ENCODE measurements around the gene ANKMY1. TPM values are rescaled to one million over a fixed set of nuclear protein-coding genes. Genes with fewer than 3 reads are reported as not detected.

The ANKMY1 gene
- total RNA-seq, 1 experiment from 2014 or later: 85.7 TPM

GRCh38 chr2:240467149-240467642, 90.6 kb downstream of the ANKMY1 start:
- POLR2A ChIA-PET (ENCODE audit: unreplicated experiment): no interaction called here
- no peak for TF ChIP-seq CTCF (conservative IDR thresholded peaks at IDR 0.05)
- no peak for TF ChIP-seq EZH2 (IDR thresholded peaks at IDR 0.05; ENCODE audit: low read depth)
- DNase-seq: no peak
- Histone ChIP-seq H2AFZ (no peak overlapping the region), H3K27ac (no peak overlapping the region), H3K79me2 (ENCODE audit: low read depth) (no peaks in the 10 kb centered on the region), H3K36me3 (ENCODE audit: low read depth) (peaks cover 10% of the 10 kb centered on the region; the same call in 1 of the 2 replicates), H3K9me3 (ENCODE audit: insufficient read depth, low read depth) (no peaks in the 10 kb centered on the region), H3K9me2 (ENCODE audit: insufficient read depth) (no peaks in the 10 kb centered on the region), H3F3A (ENCODE audit: insufficient read depth, low read depth) (peaks cover 47% of the 10 kb centered on the region), H3K27me3 (ENCODE audit: insufficient read depth, low read depth) (no peaks in the 10 kb centered on the region), H3K4me1 (replicated peaks; ENCODE audit: insufficient read depth) (no peaks in the 10 kb centered on the region), H3K4me3 (no peak overlapping the region), H4K20me1 (ENCODE audit: insufficient read depth) (peaks cover 13% of the 10 kb centered on the region; the same call in 1 of the 2 replicates), H3K4me2 (no peak overlapping the region)
- intact Hi-C loops (cut with micrococcal nuclease; ENCODE audit: unreplicated experiment): no loop called here
- CTCF ChIA-PET: no interaction called here
- BruUV-seq (replicated peaks): no TSS peak

- peaks cover 13% of the 10 kb centered on the region; the same call in 1 of the 2 replicates for H4K20me1 ChIP-seq (ENCODE audit: insufficient read depth)
- no peak overlapping the region for H3K4me2 ChIP-seq
- H2AFZ ChIP-seq: no peak overlapping the region
- intact Hi-C loops (cut with micrococcal nuclease; ENCODE audit: unreplicated experiment): no loop called here
- peaks cover 44% of the 10 kb centered on the region for H3F3A ChIP-seq (ENCODE audit: insufficient read depth, low read depth)
- DNase-seq: peak in 1 of 2 experiments; percentile 12
- H3K27ac ChIP-seq: no peak overlapping the region
- no peaks in the 10 kb centered on the region for H3K79me2 ChIP-seq (ENCODE audit: low read depth)
- no peaks in the 10 kb centered on the region for H3K27me3 ChIP-seq (ENCODE audit: insufficient read depth, low read depth)
- TF ChIP-seq EZH2 (IDR thresholded peaks at IDR 0.05; ENCODE audit: low read depth) (no peak), CTCF (conservative IDR thresholded peaks at IDR 0.05) (no peak)
- no peaks in the 10 kb centered on the region for H3K9me3 ChIP-seq (ENCODE audit: insufficient read depth, low read depth)
- POLR2A ChIA-PET (ENCODE audit: unreplicated experiment): no interaction called here
- no TSS peak for BruUV-seq (replicated peaks)
- peaks cover 10% of the 10 kb centered on the region; the same call in 1 of the 2 replicates for H3K36me3 ChIP-seq (ENCODE audit: low read depth)
- H3K4me1 ChIP-seq (replicated peaks; ENCODE audit: insufficient read depth): no peaks in the 10 kb centered on the region
- no peaks in the 10 kb centered on the region for H3K9me2 ChIP-seq (ENCODE audit: insufficient read depth)
- H3K4me3 ChIP-seq: no peak overlapping the region
- CTCF ChIA-PET: no interaction called here
These were observed 91.1 kb downstream of the ANKMY1 start for GRCh38 chr2:240466579-240467148.

- Histone ChIP-seq H3F3A (ENCODE audit: insufficient read depth, low read depth) (peaks cover 41% of the 10 kb centered on the region), H4K20me1 (ENCODE audit: insufficient read depth) (peaks cover 13% of the 10 kb centered on the region; the same call in 1 of the 2 replicates), H2AFZ (no peak overlapping the region), H3K4me3 (no peak overlapping the region), H3K9me2 (ENCODE audit: insufficient read depth) (no peaks in the 10 kb centered on the region), H3K27ac (no peak overlapping the region), H3K9me3 (ENCODE audit: insufficient read depth, low read depth) (no peaks in the 10 kb centered on the region), H3K27me3 (ENCODE audit: insufficient read depth, low read depth) (no peaks in the 10 kb centered on the region), H3K4me2 (no peak overlapping the region), H3K36me3 (ENCODE audit: low read depth) (peaks cover 10% of the 10 kb centered on the region; the same call in 1 of the 2 replicates), H3K4me1 (replicated peaks; ENCODE audit: insufficient read depth) (no peaks in the 10 kb centered on the region), H3K79me2 (ENCODE audit: low read depth) (no peaks in the 10 kb centered on the region)
- TF ChIP-seq CTCF (conservative IDR thresholded peaks at IDR 0.05): no peak
- no peak for TF ChIP-seq EZH2 (IDR thresholded peaks at IDR 0.05; ENCODE audit: low read depth)
- CTCF ChIA-PET: no interaction called here
- POLR2A ChIA-PET (ENCODE audit: unreplicated experiment): no interaction called here
- DNase-seq: peak in 1 of 2 experiments; percentile 14
- intact Hi-C loops (cut with micrococcal nuclease; ENCODE audit: unreplicated experiment): no loop called here
- BruUV-seq (replicated peaks): no TSS peak
These were observed 91.8 kb downstream of the ANKMY1 start for GRCh38 chr2:240465765-240466578.
